Measurements from ENCODE around the gene SRCAP. TPM values are rescaled to one million over a fixed set of nuclear protein-coding genes. Genes with fewer than 3 reads are reported as not detected.

Gene SRCAP
- polyA plus RNA-seq, 3 donors, result 29.6 to 44.3 (median 39.2) TPM

GRCh38 chr16:30721606-30722005 is 22.6 kb downstream of the SRCAP start:
- DNase-seq (ENCODE audit: extremely low read depth in 1 of 11, low read depth in 9 of 11, low spot score in 4 of 11), result no peak

- no peak for DNase-seq (ENCODE audit: extremely low read depth in 1 of 11, low read depth in 9 of 11, low spot score in 4 of 11)
Observed at GRCh38 chr16:30722443-30722842, 23.5 kb downstream of the SRCAP start.

- DNase-seq (ENCODE audit: extremely low read depth in 1 of 11, low read depth in 9 of 11, low spot score in 4 of 11), result no peak
Observed at GRCh38 chr16:30722916-30723315, 23.9 kb downstream of the SRCAP start.

- DNase-seq (ENCODE audit: extremely low read depth in 1 of 11, low read depth in 9 of 11, low spot score in 4 of 11), result no peak
Observed at GRCh38 chr16:30723725-30724355, 24.9 kb downstream of the SRCAP start.

- no peak for DNase-seq (ENCODE audit: extremely low read depth in 1 of 11, low read depth in 9 of 11, low spot score in 4 of 11)
Observed at GRCh38 chr16:30724641-30725417, 25.9 kb downstream of the SRCAP start.

- DNase-seq (ENCODE audit: extremely low read depth in 1 of 11, low read depth in 9 of 11, low spot score in 4 of 11), result no peak
Observed at GRCh38 chr16:30725418-30725792, 26.4 kb downstream of the SRCAP start.

GRCh38 chr16:30728321-30728720 is 29.4 kb downstream of the SRCAP start:
- no peak for DNase-seq (ENCODE audit: extremely low read depth in 1 of 11, low read depth in 9 of 11, low spot score in 4 of 11)

- no peak for DNase-seq (ENCODE audit: extremely low read depth in 1 of 11, low read depth in 9 of 11, low spot score in 4 of 11)
Observed at GRCh38 chr16:30728899-30729672, 30.1 kb downstream of the SRCAP start.

- DNase-seq (ENCODE audit: extremely low read depth in 1 of 11, low read depth in 9 of 11, low spot score in 4 of 11), result no peak
Observed at GRCh38 chr16:30731411-30731810, 32.4 kb downstream of the SRCAP start.

- DNase-seq (ENCODE audit: extremely low read depth in 1 of 11, low read depth in 9 of 11, low spot score in 4 of 11), result no peak
Observed at GRCh38 chr16:30736995-30737793, 38.2 kb downstream of the SRCAP start.

- no peak for DNase-seq (ENCODE audit: extremely low read depth in 1 of 11, low read depth in 9 of 11, low spot score in 4 of 11)
Observed at GRCh38 chr16:30737794-30738648, 39.0 kb downstream of the SRCAP start.

GRCh38 chr16:30738984-30739951 is 40.3 kb downstream of the SRCAP start:
- DNase-seq (ENCODE audit: extremely low read depth in 1 of 11, low read depth in 9 of 11, low spot score in 4 of 11), result no peak

GRCh38 chr16:30740364-30741251 is 41.6 kb downstream of the SRCAP start:
- peak in 5 of 11 donors; percentile 19 to 53 (median 39) for DNase-seq (ENCODE audit: extremely low read depth in 1 of 11, low read depth in 9 of 11, low spot score in 4 of 11)

- no peak for DNase-seq (ENCODE audit: extremely low read depth in 1 of 11, low read depth in 9 of 11, low spot score in 4 of 11)
Observed at GRCh38 chr16:30741461-30741914, 42.5 kb downstream of the SRCAP start.

- no peak for DNase-seq (ENCODE audit: extremely low read depth in 1 of 11, low read depth in 9 of 11, low spot score in 4 of 11)
Observed at GRCh38 chr16:30743716-30744115, 44.7 kb downstream of the SRCAP start.

- no peak for DNase-seq (ENCODE audit: extremely low read depth in 1 of 11, low read depth in 9 of 11, low spot score in 4 of 11)
Observed at GRCh38 chr16:30744183-30744582, 45.2 kb downstream of the SRCAP start.

Measured in renal cortex interstitium (tissue), 11 donors.